NCI-H1092 (cell line): ENCODE results near the gene OLFM3.

Experiments used
- DNase-seq: peaks from one replicate; lab custom pipeline; 2025; lab: John Stamatoyannopoulos, UW

Gene OLFM3

DNA sequence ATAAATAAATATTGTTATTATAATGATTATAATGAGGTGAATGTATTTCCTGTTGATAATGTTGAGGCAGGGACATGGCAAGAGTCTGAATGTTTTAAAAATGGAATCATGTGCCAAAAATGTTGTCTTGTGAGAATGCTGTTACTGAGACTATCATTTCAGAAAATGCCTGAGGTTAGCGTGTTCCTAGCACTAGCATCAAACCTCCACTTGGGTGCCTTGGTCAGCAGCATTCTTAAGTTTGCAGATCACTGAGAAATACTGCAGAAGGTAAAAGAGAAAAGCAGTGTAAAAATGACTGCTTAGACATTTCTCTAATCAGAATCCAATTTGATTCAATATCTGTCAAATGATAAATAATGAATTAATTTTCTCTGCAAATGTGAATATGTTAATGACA, 50.8 kb downstream of the OLFM3 start:
- no peak for DNase-seq

- DNase-seq, result no peak
Observed at GRCh38 chr1:101943237-101943636, 53.5 kb downstream of the OLFM3 start.

DNA sequence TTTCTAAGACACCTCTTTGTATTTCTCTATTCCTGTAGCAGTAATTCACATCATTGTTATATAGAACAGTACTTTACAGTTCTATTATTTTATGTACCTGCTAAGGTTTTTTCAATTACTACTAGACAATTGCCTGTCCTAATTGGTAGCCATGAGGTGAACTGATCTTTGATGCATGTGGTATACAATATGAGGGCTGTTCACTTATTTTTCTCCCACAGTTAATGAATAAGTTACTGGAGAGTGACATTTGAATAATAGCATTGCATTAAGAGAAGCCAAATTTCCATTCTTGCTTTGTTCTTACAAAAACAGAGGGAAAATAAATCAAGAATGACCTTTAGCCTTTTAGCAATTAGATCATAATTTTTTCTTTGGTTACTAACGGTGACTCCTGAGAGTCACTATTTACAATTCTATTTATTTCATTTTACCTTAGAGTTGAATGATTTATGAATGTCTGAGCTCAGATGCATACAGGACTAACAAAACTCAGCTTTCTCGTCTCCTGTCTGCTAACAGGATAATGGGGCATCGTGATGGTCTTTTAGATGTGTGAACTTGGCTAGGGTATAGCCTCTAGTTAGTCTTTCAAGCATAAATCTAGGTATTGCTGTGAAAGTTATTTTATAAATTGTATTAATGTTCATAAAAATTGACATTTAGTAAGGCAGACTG, 54.1 kb downstream of the OLFM3 start:
- no peak for DNase-seq

- no peak for DNase-seq
Observed at GRCh38 chr1:101938681-101939080, 58.0 kb downstream of the OLFM3 start.

DNA sequence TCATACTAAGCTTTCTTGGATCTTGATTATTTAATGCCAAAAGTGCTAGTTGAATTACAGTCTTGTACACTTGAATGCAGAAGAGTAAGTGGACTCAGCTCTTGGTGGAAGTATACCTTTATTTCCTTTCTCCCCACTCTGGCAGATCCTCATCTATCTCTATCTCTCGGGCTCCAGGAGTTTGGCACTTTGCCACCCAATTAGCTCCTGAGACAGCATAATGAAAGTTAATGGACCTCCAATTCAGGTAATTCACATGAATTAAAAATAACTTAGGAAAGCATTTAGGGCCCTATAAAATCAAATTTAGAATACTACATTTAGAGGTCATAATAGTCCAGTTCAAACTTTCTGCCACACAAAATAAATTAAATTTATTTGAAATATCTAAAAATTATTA, 67.4 kb downstream of the OLFM3 start:
- DNase-seq, result no peak

GRCh38 chr1:101928829-101929228, 67.9 kb downstream of the OLFM3 start:
- no peak for DNase-seq

- no peak for DNase-seq
Observed at GRCh38 chr1:101924700-101925099, 72.0 kb downstream of the OLFM3 start.

- DNase-seq, result no peak
Observed at GRCh38 chr1:101920577-101920976, 76.1 kb downstream of the OLFM3 start.

GRCh38 chr1:101918277-101918676, 78.4 kb downstream of the OLFM3 start:
- no peak for DNase-seq

DNA sequence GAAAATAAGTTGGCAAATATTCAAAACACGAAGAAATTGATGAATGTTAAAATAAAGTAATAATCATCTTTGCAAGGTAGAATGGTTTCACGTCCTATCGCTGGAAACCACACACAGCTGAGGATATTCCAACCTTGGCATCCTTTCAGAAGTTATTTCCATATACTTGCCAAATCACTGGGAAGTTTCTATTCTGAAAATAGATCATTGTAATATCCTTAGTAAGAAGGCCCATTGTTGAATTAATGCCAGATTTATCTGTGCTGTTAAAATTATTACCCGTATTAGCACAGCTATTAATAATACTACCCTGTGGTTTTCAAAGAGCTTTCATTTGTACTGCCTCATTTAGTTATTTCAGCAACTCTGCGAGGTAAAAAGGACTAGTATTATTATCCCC, 81.1 kb downstream of the OLFM3 start:
- no peak for DNase-seq

DNA sequence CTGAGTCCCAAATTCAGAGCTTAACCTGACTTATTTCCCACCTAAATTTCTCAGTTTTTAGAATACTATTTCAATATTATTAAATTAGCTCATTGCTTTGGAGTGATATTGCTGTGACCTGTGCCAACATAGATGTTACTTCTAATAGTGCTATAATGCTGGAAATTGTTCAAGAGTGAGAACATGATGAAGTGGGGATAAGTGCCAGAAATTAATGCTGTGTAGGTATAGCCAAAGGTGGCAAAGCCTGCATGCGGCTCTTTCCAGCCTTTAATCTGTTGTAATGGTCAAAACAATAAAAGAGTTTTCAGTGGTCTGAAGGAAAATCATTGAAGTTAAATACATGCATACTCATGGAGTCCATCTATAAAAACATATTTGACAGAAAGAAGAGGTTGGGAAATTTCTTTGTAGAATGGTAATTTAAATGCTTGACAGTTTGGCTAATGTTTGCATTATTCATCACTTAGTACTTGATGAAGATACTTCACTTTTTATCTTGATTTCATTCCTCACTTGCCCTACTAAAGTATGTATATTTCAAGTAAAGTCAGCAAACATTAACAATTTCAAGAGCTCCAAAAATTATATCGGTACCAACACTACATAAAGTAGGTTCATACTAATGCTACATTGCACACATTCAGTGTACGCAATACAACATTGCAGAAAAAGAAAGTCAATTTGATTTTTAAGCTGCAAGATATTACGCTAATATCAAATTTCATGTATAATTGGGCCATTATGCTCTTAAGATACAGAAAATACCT, 82.1 kb downstream of the OLFM3 start:
- no peak for DNase-seq

- no peak for DNase-seq
Observed at GRCh38 chr1:101911894-101912293, 84.8 kb downstream of the OLFM3 start.

GRCh38 chr1:101908980-101909379, 87.7 kb downstream of the OLFM3 start:
- no peak for DNase-seq

GRCh38 chr1:101907264-101907663, 89.5 kb downstream of the OLFM3 start:
- DNase-seq, result no peak

GRCh38 chr1:101905283-101905835, 91.4 kb downstream of the OLFM3 start:
- no peak for DNase-seq

GRCh38 chr1:101902199-101902598, 94.5 kb downstream of the OLFM3 start:
- no peak for DNase-seq

DNA sequence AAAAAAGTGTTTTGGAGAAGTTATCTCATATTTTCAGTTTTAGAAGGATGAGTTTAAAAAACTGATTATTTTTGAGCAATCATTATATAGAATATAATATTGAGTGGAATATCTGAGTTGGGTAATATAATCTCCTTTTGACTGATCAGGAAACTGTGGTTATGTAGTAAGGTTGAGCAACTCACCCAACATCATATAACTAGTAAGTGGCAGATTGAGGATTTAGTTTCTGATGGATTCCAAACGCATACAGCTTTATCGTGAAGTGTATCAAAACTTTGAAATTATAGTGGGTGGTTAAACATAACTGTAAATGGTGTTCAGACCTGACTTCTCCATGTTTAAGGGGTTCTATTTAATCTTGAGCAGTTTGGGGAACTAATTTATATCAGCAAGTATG, 98.6 kb downstream of the OLFM3 start:
- DNase-seq, result no peak

- DNase-seq, result no peak
Observed at GRCh38 chr1:101884621-101885020, 112.1 kb downstream of the OLFM3 start.

- no peak for DNase-seq
Observed at GRCh38 chr1:101875891-101876290, 120.8 kb downstream of the OLFM3 start.

- no peak for DNase-seq
Observed at GRCh38 chr1:101873672-101874071, 123.1 kb downstream of the OLFM3 start.

DNA sequence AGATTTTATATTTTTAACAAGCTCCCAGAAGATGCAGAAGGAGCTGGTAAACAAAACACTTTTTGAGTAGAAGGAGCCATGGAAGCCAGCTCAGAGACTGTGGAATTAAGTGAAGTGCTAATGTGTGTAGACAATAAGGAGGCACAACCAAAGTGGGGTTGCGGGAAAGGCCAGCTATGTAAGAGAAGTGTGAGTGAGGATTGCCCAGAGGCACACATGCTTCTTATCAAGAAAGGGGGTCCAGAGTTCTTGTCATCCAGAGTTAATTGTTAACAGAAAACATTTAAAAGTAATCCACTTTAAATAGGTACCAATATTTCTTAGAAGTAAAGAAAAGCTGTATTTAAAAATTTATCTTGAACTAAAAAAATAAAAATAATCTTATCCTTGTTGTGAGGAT, 136.8 kb downstream of the OLFM3 start:
- no peak for DNase-seq

GRCh38 chr1:101854271-101854670, 142.5 kb downstream of the OLFM3 start:
- DNase-seq, result no peak

- no peak for DNase-seq
Observed at GRCh38 chr1:101852936-101853335, 143.8 kb downstream of the OLFM3 start.
